ENCODE results near the gene AFMID.
"Not testable (repeated sequence)": the region's sequence is repeated elsewhere in the genome, so short reads cannot be mapped to it uniquely, and the experiment has no call there.

GRCh38 chr17:78139861-78140168, 47.3 kb upstream of the AFMID start:
- not testable (repeated sequence) for TF ChIP-seq CTCF (IDR thresholded peaks at IDR 0.05); REST (IDR thresholded peaks at IDR 0.05; ENCODE audit: insufficient read depth in 1 of 2, low read depth in 2 of 2, low read length in 1 of 2); SIN3A (IDR thresholded peaks at IDR 0.05; ENCODE audit: borderline replicate concordance, insufficient read depth, low read depth, low read length)
